Neural cell (in vitro differentiated cells): ENCODE measurements around the gene ZBTB48. TPM values are rescaled to one million over a fixed set of nuclear protein-coding genes. Genes with fewer than 3 reads are reported as not detected.

Experiments used
- H2AFZ ChIP-seq: fragments of 200-600, 300-800 bp; sonication (generic), shearing (Covaris generic); 2 replicates; pipeline ENCODE4 v1.6.0; 2014; ENCODE audit warnings: low read depth, mild to moderate bottlenecking, antibody characterized with exemption, low read length, moderate library complexity
- H3F3A ChIP-seq: fragments of 200-600 bp; shearing (Covaris generic); 2 replicates; pipeline ENCODE4 v1.6.1; 2016; ENCODE audit warnings: mild to moderate bottlenecking, moderate library complexity, mixed read lengths, antibody characterized with exemption, low read length; ENCODE audit not compliant: insufficient read depth, poor library complexity, severe bottlenecking
- H3K27ac ChIP-seq: fragments of 200-600, 300-800 bp; sonication (generic), shearing (Covaris generic); 2 replicates; pipeline ENCODE4 v1.5.1; 2014; ENCODE audit warnings: mild to moderate bottlenecking, low read length, moderate library complexity
- H3K27me3 ChIP-seq: fragments of 300-800, 200-600 bp; sonication (generic), shearing (Covaris generic); 2 replicates; pipeline ENCODE4 v1.6.0; 2014; ENCODE audit warnings: mild to moderate bottlenecking, low read depth, low read length, moderate library complexity; ENCODE audit not compliant: insufficient read depth
- H3K36me3 ChIP-seq: fragments of 300-800, 200-600 bp; sonication (generic), shearing (Covaris generic); 2 replicates; pipeline ENCODE4 v1.5.1; 2014; ENCODE audit warnings: mild to moderate bottlenecking, antibody characterized with exemption, low read length, moderate library complexity; ENCODE audit not compliant: insufficient read depth
- H3K4me2 ChIP-seq: fragments of 300-800, 200-600 bp; sonication (generic), shearing (Covaris generic); 2 replicates; pipeline ENCODE4 v1.6.0; 2014; ENCODE audit warnings: mild to moderate bottlenecking, low read length
- H3K4me3 ChIP-seq: fragments of 300-800, 200-600 bp; sonication (generic), shearing (Covaris generic); 2 replicates; pipeline ENCODE4 v1.5.1; 2014; ENCODE audit warnings: mild to moderate bottlenecking, low read length, moderate library complexity
- H3K79me2 ChIP-seq: fragments of 200-600 bp; shearing (Covaris generic); replicated peaks from 2 replicates; pipeline ENCODE4 v1.6.0; 2014; ENCODE audit warnings: mild to moderate bottlenecking, low read length, moderate library complexity; ENCODE audit not compliant: insufficient read depth
- H3K9ac ChIP-seq: fragments of 300-800, 200-600 bp; sonication (generic), shearing (Covaris generic); 2 replicates; pipeline ENCODE4 v1.6.1; 2016; ENCODE audit warnings: mild to moderate bottlenecking, low read length, mixed read lengths
- H3K9me2 ChIP-seq: fragments of 200-600 bp; shearing (Covaris generic); 2 replicates; pipeline ENCODE4 v1.6.1; 2016; ENCODE audit warnings: mild to moderate bottlenecking, low read length, mixed read lengths; ENCODE audit not compliant: insufficient read depth
- H3K9me3 ChIP-seq: fragments of 200-600, 300-800 bp; sonication (generic), shearing (Covaris generic); 2 replicates; pipeline ENCODE4 v1.6.1; 2016; ENCODE audit warnings: mild to moderate bottlenecking, mixed run types, low read length, moderate library complexity, mixed read lengths
- H4K20me1 ChIP-seq: fragments of 200-600 bp; shearing (Covaris generic); 2 replicates; pipeline ENCODE4 v1.6.1; 2016; ENCODE audit warnings: mild to moderate bottlenecking, mixed run types; ENCODE audit not compliant: insufficient read depth
- EP300 ChIP-seq: fragments of 450-650 bp; conservative IDR thresholded peaks from 2 replicates; pipeline ENCODE4 v1.6.1; 2014; ENCODE audit warnings: antibody characterized with exemption, mild to moderate bottlenecking, moderate library complexity; ENCODE audit not compliant: poor library complexity, severe bottlenecking
- EZH2 ChIP-seq: fragments of 200-600, 300-800 bp; shearing (Covaris generic), sonication (generic); IDR thresholded peaks from 2 replicates; pipeline ENCODE4 v1.6.1; 2014; ENCODE audit warnings: antibody characterized with exemption, low read length, borderline replicate concordance, mild to moderate bottlenecking; ENCODE audit not compliant: insufficient read depth, poor library complexity, severe bottlenecking
- MXI1 ChIP-seq: fragments of 450-650 bp; conservative IDR thresholded peaks from 2 replicates; pipeline ENCODE4 v1.6.1; 2014; ENCODE audit warnings: antibody characterized with exemption, mild to moderate bottlenecking; ENCODE audit not compliant: poor library complexity, severe bottlenecking
- POLR2AphosphoS5 ChIP-seq: IDR thresholded peaks from 2 replicates; pipeline ENCODE4 v1.6.1; 2012
- RAD21 ChIP-seq: fragments of 450-650 bp; conservative IDR thresholded peaks from 2 replicates; pipeline ENCODE4 v1.6.1; 2014; ENCODE audit warnings: antibody characterized with exemption, mild to moderate bottlenecking, moderate library complexity
- SMC3 ChIP-seq: fragments of 450-650 bp; conservative IDR thresholded peaks from 2 replicates; pipeline ENCODE4 v1.6.1; 2014; ENCODE audit warnings: antibody characterized with exemption, mild to moderate bottlenecking, moderate library complexity; ENCODE audit not compliant: poor library complexity
- TAF1 ChIP-seq: IDR thresholded peaks from 2 replicates; pipeline ENCODE4 v1.6.1; 2012; ENCODE audit warnings: low read depth
- polyA plus RNA-seq: library from polyadenylated mRNA; depleted of rRNA; stranded (reverse); fragments of >200 nt; gene quantifications from 2 replicates; pipeline ENCODE4 v1.2.3, GENCODE V29; 2014
- TF ChIP-seq, protein P1 (sequence below): IDR thresholded peaks from 2 replicates; pipeline ENCODE4 v1.6.1; 2012; ENCODE audit warnings: borderline replicate concordance
- TF ChIP-seq, protein P2 (sequence below): fragments of 450-650 bp; IDR thresholded peaks from 2 replicates; pipeline ENCODE4 v1.5.1; 2014; ENCODE audit warnings: antibody characterized with exemption, mild to moderate bottlenecking, moderate library complexity; ENCODE audit not compliant: poor library complexity, severe bottlenecking

ZBTB48 gene
- polyA plus RNA-seq, 1 donor from 2014 or later = 48.2 TPM

GRCh38 chr1:6628971-6629479, 49.2 kb downstream of the ZBTB48 start:
- no peak overlapping the region for H3K4me3 ChIP-seq
- no peak overlapping the region for H2AFZ ChIP-seq
- no peak overlapping the region for H3K4me2 ChIP-seq
- no peak overlapping the region for H3K9ac ChIP-seq
- peaks cover 17% of the 10 kb centered on the region for H3K79me2 ChIP-seq
- H3K27me3 ChIP-seq = no peaks in the 10 kb centered on the region
- H3K9me3 ChIP-seq = no peaks in the 10 kb centered on the region
- H3K9me2 ChIP-seq = no peaks in the 10 kb centered on the region
- H4K20me1 ChIP-seq = no peaks in the 10 kb centered on the region
- H3K27ac ChIP-seq = no peak overlapping the region
- TF ChIP-seq EZH2 (no peak), MXI1 (no peak), POLR2AphosphoS5 (no peak), RAD21 (no peak), TAF1 (no peak), EP300 (no peak)
- TF ChIP-seq, protein P1, sequence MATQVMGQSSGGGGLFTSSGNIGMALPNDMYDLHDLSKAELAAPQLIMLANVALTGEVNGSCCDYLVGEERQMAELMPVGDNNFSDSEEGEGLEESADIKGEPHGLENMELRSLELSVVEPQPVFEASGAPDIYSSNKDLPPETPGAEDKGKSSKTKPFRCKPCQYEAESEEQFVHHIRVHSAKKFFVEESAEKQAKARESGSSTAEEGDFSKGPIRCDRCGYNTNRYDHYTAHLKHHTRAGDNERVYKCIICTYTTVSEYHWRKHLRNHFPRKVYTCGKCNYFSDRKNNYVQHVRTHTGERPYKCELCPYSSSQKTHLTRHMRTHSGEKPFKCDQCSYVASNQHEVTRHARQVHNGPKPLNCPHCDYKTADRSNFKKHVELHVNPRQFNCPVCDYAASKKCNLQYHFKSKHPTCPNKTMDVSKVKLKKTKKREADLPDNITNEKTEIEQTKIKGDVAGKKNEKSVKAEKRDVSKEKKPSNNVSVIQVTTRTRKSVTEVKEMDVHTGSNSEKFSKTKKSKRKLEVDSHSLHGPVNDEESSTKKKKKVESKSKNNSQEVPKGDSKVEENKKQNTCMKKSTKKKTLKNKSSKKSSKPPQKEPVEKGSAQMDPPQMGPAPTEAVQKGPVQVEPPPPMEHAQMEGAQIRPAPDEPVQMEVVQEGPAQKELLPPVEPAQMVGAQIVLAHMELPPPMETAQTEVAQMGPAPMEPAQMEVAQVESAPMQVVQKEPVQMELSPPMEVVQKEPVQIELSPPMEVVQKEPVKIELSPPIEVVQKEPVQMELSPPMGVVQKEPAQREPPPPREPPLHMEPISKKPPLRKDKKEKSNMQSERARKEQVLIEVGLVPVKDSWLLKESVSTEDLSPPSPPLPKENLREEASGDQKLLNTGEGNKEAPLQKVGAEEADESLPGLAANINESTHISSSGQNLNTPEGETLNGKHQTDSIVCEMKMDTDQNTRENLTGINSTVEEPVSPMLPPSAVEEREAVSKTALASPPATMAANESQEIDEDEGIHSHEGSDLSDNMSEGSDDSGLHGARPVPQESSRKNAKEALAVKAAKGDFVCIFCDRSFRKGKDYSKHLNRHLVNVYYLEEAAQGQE = no peak
- TF ChIP-seq, protein P2, sequence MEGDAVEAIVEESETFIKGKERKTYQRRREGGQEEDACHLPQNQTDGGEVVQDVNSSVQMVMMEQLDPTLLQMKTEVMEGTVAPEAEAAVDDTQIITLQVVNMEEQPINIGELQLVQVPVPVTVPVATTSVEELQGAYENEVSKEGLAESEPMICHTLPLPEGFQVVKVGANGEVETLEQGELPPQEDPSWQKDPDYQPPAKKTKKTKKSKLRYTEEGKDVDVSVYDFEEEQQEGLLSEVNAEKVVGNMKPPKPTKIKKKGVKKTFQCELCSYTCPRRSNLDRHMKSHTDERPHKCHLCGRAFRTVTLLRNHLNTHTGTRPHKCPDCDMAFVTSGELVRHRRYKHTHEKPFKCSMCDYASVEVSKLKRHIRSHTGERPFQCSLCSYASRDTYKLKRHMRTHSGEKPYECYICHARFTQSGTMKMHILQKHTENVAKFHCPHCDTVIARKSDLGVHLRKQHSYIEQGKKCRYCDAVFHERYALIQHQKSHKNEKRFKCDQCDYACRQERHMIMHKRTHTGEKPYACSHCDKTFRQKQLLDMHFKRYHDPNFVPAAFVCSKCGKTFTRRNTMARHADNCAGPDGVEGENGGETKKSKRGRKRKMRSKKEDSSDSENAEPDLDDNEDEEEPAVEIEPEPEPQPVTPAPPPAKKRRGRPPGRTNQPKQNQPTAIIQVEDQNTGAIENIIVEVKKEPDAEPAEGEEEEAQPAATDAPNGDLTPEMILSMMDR = no peak
- H3F3A ChIP-seq = no peaks in the 10 kb centered on the region
- H3K36me3 ChIP-seq = no peaks in the 10 kb centered on the region

DNA sequence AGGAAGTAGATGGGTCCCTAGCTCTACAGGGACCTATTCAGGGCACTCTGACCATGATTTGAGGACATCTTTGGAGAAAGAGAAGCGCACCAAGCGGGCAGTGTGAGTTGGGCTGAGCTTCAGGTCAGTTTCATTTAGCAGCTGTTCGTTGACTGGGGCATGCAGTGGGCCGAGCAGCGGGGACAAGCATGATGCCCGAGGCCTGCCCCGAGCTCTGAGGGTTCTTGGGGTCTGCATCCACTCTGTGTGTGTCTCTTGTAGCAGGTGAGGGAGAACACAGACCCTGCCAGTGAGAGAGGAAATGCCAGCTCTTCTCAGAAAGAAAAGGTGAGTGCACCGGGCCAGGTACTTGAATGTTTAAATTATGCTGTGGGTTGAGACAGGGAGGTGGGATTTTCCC, 50.2 kb downstream of the ZBTB48 start:
- Histone ChIP-seq H3K27ac (no peak overlapping the region), H3K9me2 (no peaks in the 10 kb centered on the region), H4K20me1 (no peaks in the 10 kb centered on the region), H3K9me3 (no peaks in the 10 kb centered on the region), H3K9ac (no peak overlapping the region), H2AFZ (no peak overlapping the region), H3K4me3 (no peak overlapping the region), H3K27me3 (no peaks in the 10 kb centered on the region), H3K79me2 (peaks cover 17% of the 10 kb centered on the region), H3F3A (no peaks in the 10 kb centered on the region), H3K4me2 (no peak overlapping the region), H3K36me3 (no peaks in the 10 kb centered on the region)
- no peak for TF ChIP-seq MXI1
- no peak for TF ChIP-seq EP300
- TF ChIP-seq SMC3 = no peak
- no peak for TF ChIP-seq EZH2
- TF ChIP-seq, protein P2 = no peak
- TF ChIP-seq RAD21 = no peak
- no peak for TF ChIP-seq TAF1
- TF ChIP-seq, protein P1 = no peak
- TF ChIP-seq POLR2AphosphoS5 = no peak
